Measurements from ENCODE around the gene EPHB4.
"Not testable (repeated sequence)": the region's sequence is repeated elsewhere in the genome, so short reads cannot be mapped to it uniquely, and the experiment has no call there.

Gene EPHB4

DNA sequence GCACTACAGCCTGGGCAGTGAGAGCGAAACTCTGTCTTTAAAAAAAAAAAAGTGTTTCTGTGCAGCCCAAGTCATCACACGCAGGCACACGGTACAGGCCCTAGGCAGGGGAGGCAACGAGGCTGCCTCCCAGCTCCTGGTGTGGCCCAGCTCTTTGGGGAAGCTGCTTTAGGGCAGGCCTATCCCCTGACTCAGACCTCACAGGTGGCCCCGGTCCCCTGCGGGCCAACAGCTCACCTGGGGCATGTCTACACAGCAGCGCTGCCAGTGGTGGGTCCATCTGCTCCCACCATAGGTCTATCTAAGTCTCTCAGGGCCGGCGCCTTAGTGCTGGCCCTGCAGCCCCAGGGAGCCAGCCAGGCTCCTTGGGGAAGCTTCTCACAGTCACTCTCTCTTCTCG is 62.5 kb downstream of the EPHB4 start:
- H3K4me3 ChIP-seq (ENCODE audit: low read length): no peak overlapping the region
- no peaks in the 10 kb centered on the region for H3K79me2 ChIP-seq (ENCODE audit: low read length)
- H3K9ac ChIP-seq (ENCODE audit: low read length): no peak overlapping the region
- H3K4me2 ChIP-seq (ENCODE audit: low read depth, low read length): no peak overlapping the region
- DNase-seq: no peak
- H3K9me3 ChIP-seq (replicated peaks; ENCODE audit: insufficient read depth, low read length): no peaks in the 10 kb centered on the region
- H3K9me2 ChIP-seq (replicated peaks; ENCODE audit: insufficient read depth, low read length): no peaks in the 10 kb centered on the region
- no peaks in the 10 kb centered on the region for H3F3A ChIP-seq (ENCODE audit: insufficient read depth, low read length)
- peaks cover 91% of the 10 kb centered on the region for H3K27me3 ChIP-seq (replicated peaks; ENCODE audit: insufficient read depth, low read length)
- H3K4me1 ChIP-seq (ENCODE audit: low read length): no peaks in the 10 kb centered on the region
- no peak overlapping the region for H3K27ac ChIP-seq (ENCODE audit: low read length)
- no peak overlapping the region for H2AFZ ChIP-seq (ENCODE audit: low read length)
- TF ChIP-seq EZH2phosphoT487 (IDR thresholded peaks at IDR 0.05; ENCODE audit: low read length) (no peak), EZH2 (optimal IDR thresholded peaks at IDR 0.05; ENCODE audit: low read depth, low read length) (no peak)
- no peaks in the 10 kb centered on the region for H3K36me3 ChIP-seq (replicated peaks; ENCODE audit: insufficient read depth, low read length)
- H4K20me1 ChIP-seq (ENCODE audit: insufficient read depth, low read length): no peaks in the 10 kb centered on the region

DNA sequence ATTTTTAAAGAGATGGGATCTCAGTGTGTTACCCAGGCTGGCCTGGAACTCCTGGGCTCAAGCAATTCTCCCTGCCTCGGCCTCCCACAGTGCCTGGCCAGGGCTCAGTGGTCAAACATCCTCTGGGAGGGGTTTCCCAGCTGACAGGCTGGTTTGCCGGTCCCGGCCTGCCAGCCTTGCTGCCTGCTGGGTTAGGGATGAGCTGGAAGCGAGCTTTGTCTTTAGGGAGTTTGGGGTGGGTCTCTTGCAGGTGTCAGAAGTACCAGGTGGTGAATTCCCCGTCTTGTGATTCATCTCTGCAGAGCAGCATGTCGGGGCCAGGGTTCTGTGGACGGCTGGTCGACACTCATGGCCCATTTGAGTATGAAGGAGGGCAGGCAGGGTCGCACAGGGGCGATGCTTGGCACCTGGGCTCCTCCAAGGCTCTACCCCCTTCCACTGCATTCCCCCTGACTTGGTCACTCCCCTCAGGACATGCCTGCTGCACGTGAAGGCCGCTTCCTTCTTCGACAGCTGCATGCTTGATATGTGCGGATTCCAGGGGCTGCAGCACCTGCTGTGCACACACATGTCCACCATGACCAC is 63.7 kb downstream of the EPHB4 start:
- H3K27me3 ChIP-seq (replicated peaks; ENCODE audit: insufficient read depth, low read length): peaks cover 91% of the 10 kb centered on the region
- no peak for DNase-seq
- H3K4me1 ChIP-seq (ENCODE audit: low read length): no peaks in the 10 kb centered on the region
- no peaks in the 10 kb centered on the region for H3K9me3 ChIP-seq (replicated peaks; ENCODE audit: insufficient read depth, low read length)
- H3F3A ChIP-seq (ENCODE audit: insufficient read depth, low read length): no peaks in the 10 kb centered on the region
- H2AFZ ChIP-seq (ENCODE audit: low read length): no peak overlapping the region
- TF ChIP-seq EZH2phosphoT487 (IDR thresholded peaks at IDR 0.05; ENCODE audit: low read length): no peak
- H3K9me2 ChIP-seq (replicated peaks; ENCODE audit: insufficient read depth, low read length): no peaks in the 10 kb centered on the region
- no peak overlapping the region for H3K9ac ChIP-seq (ENCODE audit: low read length)
- no peak overlapping the region for H3K4me2 ChIP-seq (ENCODE audit: low read depth, low read length)
- H3K36me3 ChIP-seq (replicated peaks; ENCODE audit: insufficient read depth, low read length): no peaks in the 10 kb centered on the region
- no peaks in the 10 kb centered on the region for H3K79me2 ChIP-seq (ENCODE audit: low read length)
- H3K4me3 ChIP-seq (ENCODE audit: low read length): no peak overlapping the region
- H4K20me1 ChIP-seq (ENCODE audit: insufficient read depth, low read length): no peaks in the 10 kb centered on the region
- no peak overlapping the region for H3K27ac ChIP-seq (ENCODE audit: low read length)

DNA sequence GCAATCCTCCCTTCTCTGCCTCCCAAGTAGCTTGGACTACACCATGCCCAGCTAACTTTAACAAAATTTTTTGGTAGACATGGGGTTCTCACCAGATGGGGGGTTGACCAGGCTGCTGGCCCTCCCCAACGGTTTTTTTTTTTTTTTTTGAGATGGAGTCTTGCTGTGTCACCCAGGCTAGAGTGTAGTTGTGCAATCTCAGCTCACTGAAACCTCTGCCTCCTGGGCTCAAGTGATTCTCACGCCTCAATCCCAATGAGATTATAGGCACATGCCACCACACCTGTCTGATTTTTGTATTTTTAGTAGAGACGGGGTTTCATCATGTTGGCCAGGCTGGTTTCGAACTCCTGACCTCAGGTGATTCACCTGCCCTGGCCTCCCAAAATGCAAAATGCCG is 64.5 kb downstream of the EPHB4 start:
- not testable (repeated sequence) for H3K9me2 ChIP-seq (replicated peaks; ENCODE audit: insufficient read depth, low read length); H3K36me3 ChIP-seq (replicated peaks; ENCODE audit: insufficient read depth, low read length); H2AFZ ChIP-seq (ENCODE audit: low read length); H3K79me2 ChIP-seq (ENCODE audit: low read length); H3K4me2 ChIP-seq (ENCODE audit: low read depth, low read length); H3F3A ChIP-seq (ENCODE audit: insufficient read depth, low read length); DNase-seq; H3K27ac ChIP-seq (ENCODE audit: low read length); H3K4me3 ChIP-seq (ENCODE audit: low read length); H3K4me1 ChIP-seq (ENCODE audit: low read length); H3K9ac ChIP-seq (ENCODE audit: low read length); H3K9me3 ChIP-seq (replicated peaks; ENCODE audit: insufficient read depth, low read length); H4K20me1 ChIP-seq (ENCODE audit: insufficient read depth, low read length)
- peaks cover 90% of the 10 kb centered on the region for H3K27me3 ChIP-seq (replicated peaks; ENCODE audit: insufficient read depth, low read length)

DNA sequence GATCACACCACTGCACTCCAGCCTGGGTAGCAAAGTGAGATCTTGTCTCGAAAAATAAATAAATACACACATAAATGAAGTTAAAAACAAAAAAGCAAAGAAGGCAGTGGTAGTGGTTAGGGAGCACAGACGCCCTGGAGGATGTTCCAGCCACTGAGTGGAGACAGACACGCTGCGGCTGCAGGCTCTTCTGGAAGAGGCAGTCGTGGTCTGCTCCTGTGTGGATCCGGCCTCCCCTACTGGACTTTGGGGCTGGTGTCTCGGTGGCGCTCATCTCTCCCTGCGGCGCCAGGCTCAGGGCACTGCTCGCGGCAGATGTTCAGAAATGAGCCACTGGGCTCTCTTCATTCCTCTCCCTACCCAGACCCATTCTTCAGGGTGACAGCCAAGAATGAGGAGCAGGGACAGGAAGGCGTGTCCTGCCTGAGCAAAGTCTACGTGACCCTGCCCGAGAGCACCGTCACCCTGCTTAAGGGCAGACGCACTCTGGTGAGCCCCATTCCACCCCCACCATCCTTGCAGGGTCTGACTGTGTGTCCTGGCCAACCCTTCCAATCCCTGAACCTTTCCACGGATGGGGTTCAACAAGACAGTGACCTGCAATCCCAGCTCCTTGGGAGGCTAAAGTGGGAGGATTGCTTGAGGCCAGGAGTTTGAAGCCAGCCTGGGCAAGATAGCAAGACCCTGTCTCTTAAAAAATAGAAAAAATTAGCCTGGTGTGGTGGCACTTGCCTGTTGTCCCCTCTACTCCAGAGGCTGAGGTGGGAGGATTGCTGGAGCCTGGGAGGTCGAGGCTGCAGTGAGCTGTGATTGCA is 67.8 kb downstream of the EPHB4 start:
- no peaks in the 10 kb centered on the region for H3K9me2 ChIP-seq (replicated peaks; ENCODE audit: insufficient read depth, low read length)
- H3K4me1 ChIP-seq (ENCODE audit: low read length): no peaks in the 10 kb centered on the region
- TF ChIP-seq EZH2 (optimal IDR thresholded peaks at IDR 0.05; ENCODE audit: low read depth, low read length) (no peak), EZH2phosphoT487 (IDR thresholded peaks at IDR 0.05; ENCODE audit: low read length) (no peak)
- TF ChIP-seq, protein P1, sequence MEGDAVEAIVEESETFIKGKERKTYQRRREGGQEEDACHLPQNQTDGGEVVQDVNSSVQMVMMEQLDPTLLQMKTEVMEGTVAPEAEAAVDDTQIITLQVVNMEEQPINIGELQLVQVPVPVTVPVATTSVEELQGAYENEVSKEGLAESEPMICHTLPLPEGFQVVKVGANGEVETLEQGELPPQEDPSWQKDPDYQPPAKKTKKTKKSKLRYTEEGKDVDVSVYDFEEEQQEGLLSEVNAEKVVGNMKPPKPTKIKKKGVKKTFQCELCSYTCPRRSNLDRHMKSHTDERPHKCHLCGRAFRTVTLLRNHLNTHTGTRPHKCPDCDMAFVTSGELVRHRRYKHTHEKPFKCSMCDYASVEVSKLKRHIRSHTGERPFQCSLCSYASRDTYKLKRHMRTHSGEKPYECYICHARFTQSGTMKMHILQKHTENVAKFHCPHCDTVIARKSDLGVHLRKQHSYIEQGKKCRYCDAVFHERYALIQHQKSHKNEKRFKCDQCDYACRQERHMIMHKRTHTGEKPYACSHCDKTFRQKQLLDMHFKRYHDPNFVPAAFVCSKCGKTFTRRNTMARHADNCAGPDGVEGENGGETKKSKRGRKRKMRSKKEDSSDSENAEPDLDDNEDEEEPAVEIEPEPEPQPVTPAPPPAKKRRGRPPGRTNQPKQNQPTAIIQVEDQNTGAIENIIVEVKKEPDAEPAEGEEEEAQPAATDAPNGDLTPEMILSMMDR (IDR thresholded peaks at IDR 0.05; ENCODE audit: low read length): no peak
- H3K27me3 ChIP-seq (replicated peaks; ENCODE audit: insufficient read depth, low read length): peaks cover 86% of the 10 kb centered on the region
- no peak overlapping the region for H3K27ac ChIP-seq (ENCODE audit: low read length)
- no peaks in the 10 kb centered on the region for H4K20me1 ChIP-seq (ENCODE audit: insufficient read depth, low read length)
- no peaks in the 10 kb centered on the region for H3F3A ChIP-seq (ENCODE audit: insufficient read depth, low read length)
- H3K79me2 ChIP-seq (ENCODE audit: low read length): no peaks in the 10 kb centered on the region
- H2AFZ ChIP-seq (ENCODE audit: low read length): no peak overlapping the region
- no peaks in the 10 kb centered on the region for H3K9me3 ChIP-seq (replicated peaks; ENCODE audit: insufficient read depth, low read length)
- H3K36me3 ChIP-seq (replicated peaks; ENCODE audit: insufficient read depth, low read length): no peaks in the 10 kb centered on the region
- no peak overlapping the region for H3K9ac ChIP-seq (ENCODE audit: low read length)
- H3K4me2 ChIP-seq (ENCODE audit: low read depth, low read length): no peak overlapping the region
- DNase-seq: no peak
- no peak overlapping the region for H3K4me3 ChIP-seq (ENCODE audit: low read length)

Data from MM.1S (cell line).